Adipocyte (in vitro differentiated cells): ENCODE results near the gene FLYWCH1.
A peak's percentile ranks its signal among the peaks of the same experiment; 100 is the strongest.

Source experiments
- DNase-seq: peaks from one replicate; pipeline ENCODE4 v3.0.0-alpha.2; 2015; ENCODE audit warnings: low read depth
- H3K27me3 ChIP-seq: replicated peaks from 2 replicates; pipeline ENCODE4 v1.7.0; 2013; ENCODE audit warnings: mild to moderate bottlenecking, low read length, moderate library complexity; ENCODE audit not compliant: control insufficient read depth, insufficient read depth
- H3K36me3 ChIP-seq: 2 replicates; pipeline ENCODE4 v1.7.0; 2013; ENCODE audit warnings: low read length, mild to moderate bottlenecking, moderate library complexity; ENCODE audit not compliant: control insufficient read depth, insufficient read depth, severe bottlenecking
- H3K4me1 ChIP-seq: 2 replicates; pipeline ENCODE4 v1.7.0; 2013; ENCODE audit warnings: mild to moderate bottlenecking, low read length, moderate library complexity; ENCODE audit not compliant: control insufficient read depth, insufficient read depth
- H3K4me3 ChIP-seq: 2 replicates; pipeline ENCODE4 v1.7.0; 2013; ENCODE audit warnings: mild to moderate bottlenecking, low read length, moderate library complexity
- H3K9ac ChIP-seq: 2 replicates; pipeline ENCODE4 v1.7.0; 2013; ENCODE audit warnings: mild to moderate bottlenecking, low read length, moderate library complexity
- H3K9me3 ChIP-seq: 2 replicates; pipeline ENCODE4 v1.7.0; 2013; ENCODE audit warnings: mild to moderate bottlenecking, low read length, moderate library complexity; ENCODE audit not compliant: control insufficient read depth

FLYWCH1 gene

GRCh38 chr16:2882650-2883457 is 28.9 kb upstream of the FLYWCH1 start, which contains the start of gene FLYWCH2:
Gene FLYWCH2 (plus strand): TSS chr16:2883215. CDS start chr16:2896450, 13,235 bp downstream.
- no peaks in the 10 kb centered on the region for H3K9me3 ChIP-seq
- DNase-seq: peak; percentile 100

GRCh38 chr16:2883458-2883908 is 28.2 kb upstream of the FLYWCH1 start:
- peaks cover 2% of the 10 kb centered on the region for H3K27me3 ChIP-seq
- peak overlapping the region; percentile 93 for H3K4me3 ChIP-seq
- H3K9ac ChIP-seq: peak overlapping the region; percentile 98
- peaks cover 7% of the 10 kb centered on the region for H3K36me3 ChIP-seq
- no peaks in the 10 kb centered on the region for H3K9me3 ChIP-seq
- DNase-seq: peak; percentile 73
- peaks cover 9% of the 10 kb centered on the region for H3K4me1 ChIP-seq

More at GRCh38 chr16:2882650-2883457, 28.9 kb upstream of the FLYWCH1 start, which contains the start of gene FLYWCH2:
- H3K4me1 ChIP-seq: peaks cover 9% of the 10 kb centered on the region
- peaks cover 2% of the 10 kb centered on the region for H3K27me3 ChIP-seq
- peak within 1 kb of the TSS; percentile 93 for H3K4me3 ChIP-seq
- peak within 1 kb of the TSS; percentile 98 for H3K9ac ChIP-seq
- peaks cover 7% of the 10 kb centered on the region for H3K36me3 ChIP-seq

GRCh38 chr16:2884041-2884451 is 27.7 kb upstream of the FLYWCH1 start:
- Histone ChIP-seq H3K4me3 (peak overlapping the region; percentile 93), H3K36me3 (peaks cover 7% of the 10 kb centered on the region)
- DNase-seq: no peak

GRCh38 chr16:2894231-2894630 is 17.5 kb upstream of the FLYWCH1 start:
- no peaks in the 10 kb centered on the region for H3K9me3 ChIP-seq
- no peak for DNase-seq

More at GRCh38 chr16:2884041-2884451, 27.7 kb upstream of the FLYWCH1 start:
- Histone ChIP-seq H3K4me1 (peaks cover 9% of the 10 kb centered on the region), H3K9ac (peak overlapping the region; percentile 98), H3K27me3 (peaks cover 2% of the 10 kb centered on the region), H3K9me3 (no peaks in the 10 kb centered on the region)

GRCh38 chr16:2895813-2896212 is 15.9 kb upstream of the FLYWCH1 start:
- H3K9ac ChIP-seq: no peak overlapping the region
- no peaks in the 10 kb centered on the region for H3K27me3 ChIP-seq
- no peak overlapping the region for H3K4me3 ChIP-seq
- no peak for DNase-seq
- no peaks in the 10 kb centered on the region for H3K9me3 ChIP-seq
- H3K4me1 ChIP-seq: peaks cover 8% of the 10 kb centered on the region
- H3K36me3 ChIP-seq: peaks cover 12% of the 10 kb centered on the region

More at GRCh38 chr16:2894231-2894630, 17.5 kb upstream of the FLYWCH1 start:
- Histone ChIP-seq H3K4me1 (peaks cover 11% of the 10 kb centered on the region), H3K36me3 (peaks cover 8% of the 10 kb centered on the region), H3K4me3 (no peak overlapping the region), H3K9ac (no peak overlapping the region), H3K27me3 (no peaks in the 10 kb centered on the region)

- H3K9me3 ChIP-seq: no peaks in the 10 kb centered on the region
- no peak for DNase-seq
- H3K27me3 ChIP-seq: no peaks in the 10 kb centered on the region
- H3K4me1 ChIP-seq: peaks cover 5% of the 10 kb centered on the region
- H3K4me3 ChIP-seq: no peak overlapping the region
- H3K9ac ChIP-seq: no peak overlapping the region
- peaks cover 15% of the 10 kb centered on the region for H3K36me3 ChIP-seq
Measured at GRCh38 chr16:2896480-2897010, 15.2 kb upstream of the FLYWCH1 start.

- DNase-seq: no peak
- Histone ChIP-seq H3K36me3 (peaks cover 15% of the 10 kb centered on the region), H3K9ac (no peak overlapping the region), H3K9me3 (no peaks in the 10 kb centered on the region), H3K4me3 (no peak overlapping the region), H3K4me1 (peaks cover 5% of the 10 kb centered on the region), H3K27me3 (no peaks in the 10 kb centered on the region)
Measured at GRCh38 chr16:2897110-2897509, 14.6 kb upstream of the FLYWCH1 start.

GRCh38 chr16:2898831-2899563 is 12.7 kb upstream of the FLYWCH1 start:
- Histone ChIP-seq H3K36me3 (peaks cover 15% of the 10 kb centered on the region), H3K4me1 (peaks cover 10% of the 10 kb centered on the region), H3K4me3 (no peak overlapping the region), H3K27me3 (no peaks in the 10 kb centered on the region), H3K9ac (no peak overlapping the region), H3K9me3 (no peaks in the 10 kb centered on the region)
- no peak for DNase-seq

- peaks cover 11% of the 10 kb centered on the region for H3K4me1 ChIP-seq
- no peak overlapping the region for H3K4me3 ChIP-seq
- no peaks in the 10 kb centered on the region for H3K9me3 ChIP-seq
- peaks cover 15% of the 10 kb centered on the region for H3K36me3 ChIP-seq
- no peak overlapping the region for H3K9ac ChIP-seq
- no peak for DNase-seq
- no peaks in the 10 kb centered on the region for H3K27me3 ChIP-seq
Measured at GRCh38 chr16:2899564-2900072, 12.1 kb upstream of the FLYWCH1 start.

GRCh38 chr16:2900526-2901075 is 11.1 kb upstream of the FLYWCH1 start:
- DNase-seq: no peak
- Histone ChIP-seq H3K27me3 (no peaks in the 10 kb centered on the region), H3K36me3 (peaks cover 15% of the 10 kb centered on the region), H3K9me3 (no peaks in the 10 kb centered on the region), H3K9ac (no peak overlapping the region), H3K4me3 (no peak overlapping the region), H3K4me1 (peaks cover 9% of the 10 kb centered on the region)
